Measurements from ENCODE around the gene SKAP1. TPM values are rescaled to one million over a fixed set of nuclear protein-coding genes. Genes with fewer than 3 reads are reported as not detected.

Gene SKAP1
- total RNA-seq, 1 donor from 2014 or later = 25.3 TPM

DNA sequence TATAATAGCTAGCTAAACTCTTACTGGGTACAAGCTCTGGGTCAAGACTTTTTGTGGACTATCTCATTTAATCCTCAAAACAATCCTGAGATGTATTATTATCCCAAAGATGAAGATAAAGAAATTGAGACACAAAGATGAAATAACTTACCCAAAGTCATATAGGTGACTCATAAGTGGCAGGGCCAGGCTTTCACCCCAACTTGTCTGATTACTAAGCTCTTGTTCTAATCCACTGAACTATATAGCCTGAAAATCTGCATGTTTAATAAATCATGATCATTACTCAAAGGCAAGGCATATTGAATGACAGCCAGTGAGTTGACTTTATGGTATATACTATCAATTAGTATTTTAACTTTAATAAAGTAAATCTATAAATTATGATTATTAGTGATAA, 77.4 kb downstream of the SKAP1 start:
- Mint-ChIP-seq H3K4me3 (no peak overlapping the region), H3K36me3 (ENCODE audit: low read depth) (peaks cover 2% of the 10 kb centered on the region), H3K4me1 (peaks cover 5% of the 10 kb centered on the region), H3K27me3 (no peaks in the 10 kb centered on the region), H3K27ac (no peak overlapping the region), H3K9me3 (no peaks in the 10 kb centered on the region)
- ATAC-seq (ENCODE audit: low read depth) = no peak
- no peak for DNase-seq
- TF ChIP-seq, protein P1, sequence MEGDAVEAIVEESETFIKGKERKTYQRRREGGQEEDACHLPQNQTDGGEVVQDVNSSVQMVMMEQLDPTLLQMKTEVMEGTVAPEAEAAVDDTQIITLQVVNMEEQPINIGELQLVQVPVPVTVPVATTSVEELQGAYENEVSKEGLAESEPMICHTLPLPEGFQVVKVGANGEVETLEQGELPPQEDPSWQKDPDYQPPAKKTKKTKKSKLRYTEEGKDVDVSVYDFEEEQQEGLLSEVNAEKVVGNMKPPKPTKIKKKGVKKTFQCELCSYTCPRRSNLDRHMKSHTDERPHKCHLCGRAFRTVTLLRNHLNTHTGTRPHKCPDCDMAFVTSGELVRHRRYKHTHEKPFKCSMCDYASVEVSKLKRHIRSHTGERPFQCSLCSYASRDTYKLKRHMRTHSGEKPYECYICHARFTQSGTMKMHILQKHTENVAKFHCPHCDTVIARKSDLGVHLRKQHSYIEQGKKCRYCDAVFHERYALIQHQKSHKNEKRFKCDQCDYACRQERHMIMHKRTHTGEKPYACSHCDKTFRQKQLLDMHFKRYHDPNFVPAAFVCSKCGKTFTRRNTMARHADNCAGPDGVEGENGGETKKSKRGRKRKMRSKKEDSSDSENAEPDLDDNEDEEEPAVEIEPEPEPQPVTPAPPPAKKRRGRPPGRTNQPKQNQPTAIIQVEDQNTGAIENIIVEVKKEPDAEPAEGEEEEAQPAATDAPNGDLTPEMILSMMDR (IDR thresholded peaks at IDR 0.05) = no peak
- CTCF ChIA-PET = interaction anchor here (0.7 to 2.7 kb wide), 17 partner anchors 11 to 266 kb away, joined by 3 to 45 read pairs (median 4); partner anchors contain the start of gene HOXB5
- intact Hi-C loops (cut with micrococcal nuclease) = loop anchor here (2.0 kb wide), 2 partner anchors 22 to 240 kb away; partner anchors contain the start of gene HOXB5
- POLR2A ChIA-PET = interaction anchor here (0.6 to 1.0 kb wide), 2 partner anchors 50 to 241 kb away, joined by 3 to 5 read pairs; partner anchors contain the start of gene HOXB5

DNA sequence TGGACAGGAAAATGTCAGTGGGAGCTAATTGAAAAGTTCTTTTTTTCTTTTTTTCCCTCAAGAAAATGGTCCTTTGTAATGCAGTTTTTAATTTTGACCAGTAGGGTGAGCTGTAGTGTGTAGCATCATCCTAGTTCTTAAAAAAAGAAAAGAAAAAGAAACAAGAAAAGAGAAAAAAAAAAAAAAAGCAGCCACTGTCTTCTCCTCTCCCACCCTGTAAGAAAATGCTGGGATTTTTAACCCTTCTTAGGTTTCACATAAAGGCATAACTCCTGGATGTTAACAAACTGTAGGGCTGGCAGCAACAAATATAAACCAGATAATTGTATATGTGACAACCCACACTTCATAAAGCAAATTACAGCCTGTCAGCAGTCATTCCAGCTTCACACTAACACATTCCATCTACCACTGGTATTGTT, 78.1 kb downstream of the SKAP1 start:
- Mint-ChIP-seq H3K36me3 (ENCODE audit: low read depth) (peaks cover 2% of the 10 kb centered on the region), H3K4me3 (no peak overlapping the region), H3K27me3 (no peaks in the 10 kb centered on the region), H3K4me1 (peaks cover 3% of the 10 kb centered on the region), H3K9me3 (no peaks in the 10 kb centered on the region), H3K27ac (no peak overlapping the region)
- no peak for DNase-seq
- TF ChIP-seq, protein P1 (IDR thresholded peaks at IDR 0.05) = peak; percentile 33
- intact Hi-C loops (cut with micrococcal nuclease) = loop anchor here (1.0 to 2.0 kb wide), 3 partner anchors 23 to 241 kb away; partner anchors contain the start of gene HOXB5
- peak; percentile 57 for ATAC-seq (ENCODE audit: low read depth)
- CTCF ChIA-PET = interaction anchor here (0.6 to 2.7 kb wide), 26 partner anchors 11 to 1306 kb away, joined by 3 to 45 read pairs (median 4); partner anchors contain the start of gene HOXB5
- POLR2A ChIA-PET = interaction anchor here (0.6 to 1.0 kb wide), 4 partner anchors 51 to 241 kb away, joined by 3 to 5 read pairs (median 3); partner anchors contain the start of gene HOXB5

DNA sequence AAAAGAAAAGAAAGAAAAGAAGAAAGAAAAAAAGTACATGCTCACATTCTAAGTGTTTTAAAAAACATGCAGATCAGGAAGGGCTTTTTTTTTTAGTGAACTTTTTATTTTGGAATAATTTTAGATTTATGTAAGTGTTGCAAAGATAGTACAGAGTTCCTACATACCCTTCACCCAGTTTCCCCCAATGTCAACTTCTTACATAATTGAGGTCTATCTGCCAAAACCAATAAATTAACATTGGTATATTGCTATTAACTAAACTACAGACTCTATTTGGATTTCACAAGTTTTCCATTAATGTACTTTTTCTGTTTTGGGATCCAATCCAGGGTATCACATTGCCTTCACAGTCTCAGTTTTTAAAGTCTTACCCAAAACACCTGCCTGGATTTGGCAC, 81.7 kb downstream of the SKAP1 start:
- POLR2A ChIA-PET = no interaction called here
- peaks cover 23% of the 10 kb centered on the region for H3K36me3 Mint-ChIP-seq (ENCODE audit: low read depth)
- H3K27ac Mint-ChIP-seq = no peak overlapping the region
- peaks cover 3% of the 10 kb centered on the region for H3K4me1 Mint-ChIP-seq
- no peak overlapping the region for H3K4me3 Mint-ChIP-seq
- no peaks in the 10 kb centered on the region for H3K9me3 Mint-ChIP-seq
- no peak for ATAC-seq (ENCODE audit: low read depth)
- TF ChIP-seq, protein P1 (IDR thresholded peaks at IDR 0.05) = no peak
- intact Hi-C loops (cut with micrococcal nuclease) = no loop called here
- H3K27me3 Mint-ChIP-seq = no peaks in the 10 kb centered on the region
- DNase-seq = no peak
- CTCF ChIA-PET = interaction anchor here (0.9 kb wide), 1 partner anchor 12 kb away, joined by 5 read pairs; no protein-coding TSS in a partner anchor

DNA sequence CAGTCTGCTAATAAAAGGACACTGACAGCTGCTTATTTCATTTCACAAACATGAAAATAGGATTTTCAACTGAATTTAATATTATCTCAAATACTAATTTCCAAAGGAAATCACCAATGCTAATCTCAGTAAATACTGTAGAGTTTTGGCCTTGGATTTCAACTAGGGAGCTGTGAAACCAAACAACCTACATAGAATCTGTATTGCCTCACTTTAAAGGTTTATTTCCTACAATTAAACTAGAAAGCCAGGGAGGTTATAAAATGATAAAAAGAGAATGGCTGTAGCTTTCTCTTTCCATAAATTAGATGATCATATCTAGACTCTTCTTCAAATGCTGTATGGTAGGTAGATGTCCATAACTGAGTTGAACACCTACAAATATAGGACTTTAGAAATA, 82.8 kb downstream of the SKAP1 start:
- ATAC-seq (ENCODE audit: low read depth) = no peak
- no peak for DNase-seq
- Mint-ChIP-seq H3K27ac (no peak overlapping the region), H3K4me3 (no peak overlapping the region), H3K4me1 (peaks cover 3% of the 10 kb centered on the region), H3K9me3 (no peaks in the 10 kb centered on the region), H3K36me3 (ENCODE audit: low read depth) (peaks cover 26% of the 10 kb centered on the region), H3K27me3 (no peaks in the 10 kb centered on the region)
- ChIA-PET POLR2A (no interaction called here), CTCF (interaction anchor here (0.9 kb wide), 1 partner anchor 11 kb away, joined by 5 read pairs; no protein-coding TSS in a partner anchor)
- TF ChIP-seq, protein P1 (IDR thresholded peaks at IDR 0.05) = no peak
- intact Hi-C loops (cut with micrococcal nuclease) = no loop called here

DNA sequence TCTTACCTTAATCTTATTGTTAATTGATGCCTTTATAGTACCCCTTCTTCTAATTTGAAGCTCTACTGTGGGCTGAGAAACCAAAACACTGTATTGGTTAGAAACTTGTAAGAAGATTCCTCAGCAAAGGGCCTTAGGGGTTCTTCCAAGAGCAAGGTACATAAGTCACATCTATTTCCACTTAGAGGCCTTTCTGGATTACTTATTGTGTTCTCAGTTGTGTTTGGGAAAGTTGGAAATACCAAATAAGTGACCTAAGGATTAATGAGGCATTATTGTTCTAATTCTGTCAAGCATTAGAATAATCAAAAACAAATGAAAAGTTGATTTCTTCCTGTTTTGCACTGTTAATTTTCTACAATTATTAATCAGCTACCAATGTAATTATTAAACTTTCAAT, 85.8 kb downstream of the SKAP1 start:
- ATAC-seq (ENCODE audit: low read depth) = no peak
- ChIA-PET CTCF (no interaction called here), POLR2A (no interaction called here)
- Mint-ChIP-seq H3K27ac (no peak overlapping the region), H3K9me3 (no peaks in the 10 kb centered on the region), H3K36me3 (ENCODE audit: low read depth) (peaks cover 28% of the 10 kb centered on the region), H3K4me3 (no peak overlapping the region), H3K27me3 (no peaks in the 10 kb centered on the region), H3K4me1 (no peaks in the 10 kb centered on the region)
- no peak for DNase-seq
- intact Hi-C loops (cut with micrococcal nuclease) = no loop called here
- TF ChIP-seq, protein P1 (IDR thresholded peaks at IDR 0.05) = no peak
